ENCODE data around the gene TAF1. TPM values are rescaled to one million over a fixed set of nuclear protein-coding genes. Genes with fewer than 3 reads are reported as not detected.
"Not testable (repeated sequence)": the region's sequence is repeated elsewhere in the genome, so short reads cannot be mapped to it uniquely, and the experiment has no call there.

The TAF1 gene
- total RNA-seq, 2 experiments from 2014 or later: 24.3 to 26.3 TPM

DNA sequence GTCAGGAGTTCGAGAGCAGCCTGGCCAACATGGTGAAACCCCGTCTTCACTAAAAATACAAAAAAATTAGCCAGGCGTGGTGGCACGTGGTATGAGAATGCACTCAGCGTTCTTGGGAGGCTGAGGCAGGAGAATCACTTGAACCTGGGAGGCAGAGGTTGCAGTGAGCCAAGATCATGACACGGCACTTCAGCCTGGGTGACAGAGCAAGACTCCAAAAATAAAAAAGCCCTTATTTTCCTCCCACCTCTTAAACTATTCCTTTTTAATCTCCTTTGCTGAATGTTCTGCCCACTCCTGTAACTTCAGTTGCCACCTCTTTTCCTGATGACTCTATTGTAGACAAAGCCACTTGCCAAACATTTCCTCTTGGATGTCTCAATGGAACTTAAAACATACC is 72.6 kb downstream of the TAF1 start:
- Mint-ChIP-seq H3K36me3 (peaks cover 26% of the 10 kb centered on the region), H3K27ac (no peak overlapping the region), H3K9me3 (no peaks in the 10 kb centered on the region), H3K4me1 (ENCODE audit: low read depth) (no peaks in the 10 kb centered on the region), H3K27me3 (no peaks in the 10 kb centered on the region), H3K4me3 (no peak overlapping the region)
- POLR2A ChIA-PET: no interaction called here
- CTCF ChIA-PET: no interaction called here
- intact Hi-C loops (cut with micrococcal nuclease): no loop called here
- DNase-seq: no peak

DNA sequence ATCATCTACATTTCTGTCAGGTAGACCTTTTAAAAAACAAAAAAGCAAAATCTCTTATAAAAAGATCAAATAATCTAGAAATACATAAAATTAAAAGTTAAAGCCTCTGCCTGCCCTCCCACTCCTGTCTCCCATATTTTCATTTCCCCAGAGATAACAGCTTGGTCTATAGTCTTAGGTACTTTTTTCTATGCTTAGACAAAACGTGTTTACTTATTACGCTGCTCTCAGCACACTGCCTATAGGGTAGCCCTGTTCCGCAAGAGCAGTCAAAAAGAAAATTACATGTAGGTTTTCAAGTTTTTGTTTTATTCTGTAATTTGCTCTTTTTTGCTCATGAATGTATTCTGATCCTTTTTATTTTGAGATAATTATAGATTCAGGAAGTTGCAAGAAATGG is 73.3 kb downstream of the TAF1 start:
- intact Hi-C loops (cut with micrococcal nuclease): no loop called here
- H3K36me3 Mint-ChIP-seq: peaks cover 26% of the 10 kb centered on the region
- no peak overlapping the region for H3K27ac Mint-ChIP-seq
- CTCF ChIA-PET: no interaction called here
- no peak for DNase-seq
- POLR2A ChIA-PET: no interaction called here
- no peaks in the 10 kb centered on the region for H3K9me3 Mint-ChIP-seq
- H3K4me3 Mint-ChIP-seq: no peak overlapping the region
- H3K27me3 Mint-ChIP-seq: no peaks in the 10 kb centered on the region
- H3K4me1 Mint-ChIP-seq (ENCODE audit: low read depth): no peaks in the 10 kb centered on the region

DNA sequence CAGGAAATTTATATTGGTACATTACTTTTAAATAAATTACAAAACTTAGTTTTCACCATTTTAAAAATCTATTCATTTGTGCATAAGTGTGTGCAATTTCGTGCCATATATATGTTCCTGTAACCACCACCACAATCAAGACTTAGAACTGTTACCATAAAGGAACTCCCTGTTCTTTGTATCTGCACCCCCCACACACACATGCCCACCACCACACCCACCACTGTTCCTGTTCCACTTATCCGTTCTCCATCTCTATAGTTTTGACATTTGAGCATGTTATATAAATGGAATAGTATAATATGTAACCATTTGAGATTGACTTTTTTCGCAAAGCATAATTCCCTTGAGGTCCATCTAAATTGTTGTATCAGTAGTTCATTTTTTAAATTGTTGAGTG is 73.7 kb downstream of the TAF1 start:
- no peaks in the 10 kb centered on the region for H3K9me3 Mint-ChIP-seq
- POLR2A ChIA-PET: no interaction called here
- no peak overlapping the region for H3K27ac Mint-ChIP-seq

DNA sequence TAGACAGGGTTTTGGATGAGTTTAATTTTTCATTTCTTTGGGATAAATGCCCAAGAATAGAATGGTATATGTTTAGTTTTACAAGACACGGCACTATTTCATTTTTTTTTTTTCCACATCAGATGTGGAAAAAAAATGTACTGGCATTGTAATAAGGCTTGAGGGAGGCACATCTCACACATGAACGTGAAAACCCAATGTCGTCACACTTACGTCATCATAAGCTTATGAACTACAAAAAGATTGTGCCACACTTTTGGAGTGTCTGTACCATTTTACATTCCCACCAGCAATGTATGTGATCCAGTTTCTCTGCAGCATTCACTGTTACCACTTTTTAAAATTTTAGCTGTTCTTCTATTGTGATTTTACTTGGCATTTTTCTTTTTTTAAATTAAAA is 74.2 kb downstream of the TAF1 start:
- POLR2A ChIA-PET: no interaction called here
- no peaks in the 10 kb centered on the region for H3K9me3 Mint-ChIP-seq

More for the DNA sequence above, 73.7 kb downstream of the TAF1 start:
- CTCF ChIA-PET: no interaction called here
- DNase-seq: no peak
- Mint-ChIP-seq H3K4me1 (ENCODE audit: low read depth) (no peaks in the 10 kb centered on the region), H3K27me3 (no peaks in the 10 kb centered on the region), H3K4me3 (no peak overlapping the region), H3K36me3 (peaks cover 26% of the 10 kb centered on the region)
- intact Hi-C loops (cut with micrococcal nuclease): no loop called here

DNA sequence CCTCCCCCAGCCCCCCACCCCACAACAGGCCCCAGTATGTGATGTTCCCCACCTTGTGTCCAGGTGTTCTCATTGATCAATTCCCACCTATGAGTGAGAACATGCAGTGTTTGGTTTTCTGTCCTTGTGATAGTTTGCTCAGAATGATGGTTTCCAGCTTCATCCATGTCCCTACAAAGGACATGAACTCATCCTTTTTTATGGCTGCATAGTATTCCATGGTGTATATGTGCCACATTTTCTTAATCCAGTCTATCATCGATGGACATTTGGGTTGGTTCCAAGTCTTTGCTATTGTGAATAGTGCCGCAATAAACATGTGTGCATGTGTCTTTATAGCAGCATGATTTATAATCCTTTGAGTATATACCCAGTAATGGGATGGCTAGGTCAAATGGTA is 75.7 kb downstream of the TAF1 start:
- not testable (repeated sequence) for DNase-seq, H3K4me3 Mint-ChIP-seq

More for the DNA sequence above, 74.2 kb downstream of the TAF1 start:
- CTCF ChIA-PET: no interaction called here
- H3K27ac Mint-ChIP-seq: no peak overlapping the region
- intact Hi-C loops (cut with micrococcal nuclease): no loop called here
- no peaks in the 10 kb centered on the region for H3K27me3 Mint-ChIP-seq
- H3K4me3 Mint-ChIP-seq: no peak overlapping the region
- DNase-seq: no peak
- peaks cover 27% of the 10 kb centered on the region for H3K36me3 Mint-ChIP-seq
- no peaks in the 10 kb centered on the region for H3K4me1 Mint-ChIP-seq (ENCODE audit: low read depth)

DNA sequence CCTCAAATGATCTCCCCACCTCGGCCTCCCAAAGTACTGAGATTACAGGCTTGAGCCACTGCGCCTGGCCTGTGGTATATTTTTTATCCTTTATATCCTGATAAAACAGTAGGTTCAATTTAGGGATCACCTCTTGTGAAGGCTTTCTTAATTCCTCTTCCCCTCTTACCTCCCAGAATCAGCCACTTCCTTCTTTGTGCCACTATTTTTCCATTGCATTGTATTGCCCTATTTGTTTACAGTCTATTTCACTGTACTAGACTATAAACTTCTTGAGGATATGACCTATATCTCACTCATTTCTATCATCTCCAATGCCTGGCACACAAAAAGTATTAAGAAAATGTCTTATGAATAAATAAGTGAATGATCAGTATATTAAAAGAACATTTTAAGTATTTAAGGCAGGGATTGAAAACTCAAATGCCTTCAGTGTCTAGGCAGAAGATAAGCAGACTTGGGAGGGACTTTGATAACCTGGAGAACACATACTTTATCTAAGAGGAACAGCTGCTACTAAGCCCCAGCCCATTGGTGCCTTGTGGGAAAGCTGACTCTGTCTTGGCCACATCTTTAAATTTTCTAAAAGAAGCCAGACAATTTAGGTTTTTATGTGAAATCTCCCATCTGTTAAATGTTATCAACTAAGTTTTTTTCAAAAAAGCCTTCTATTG is 84.4 kb downstream of the TAF1 start:
- H3K4me3 Mint-ChIP-seq: no peak overlapping the region
- POLR2A ChIA-PET: no interaction called here
- H3K9me3 Mint-ChIP-seq: no peaks in the 10 kb centered on the region
- no peak for DNase-seq
- no peaks in the 10 kb centered on the region for H3K4me1 Mint-ChIP-seq (ENCODE audit: low read depth)
- intact Hi-C loops (cut with micrococcal nuclease): no loop called here
- H3K27me3 Mint-ChIP-seq: no peaks in the 10 kb centered on the region
- H3K36me3 Mint-ChIP-seq: peaks cover 17% of the 10 kb centered on the region
- H3K27ac Mint-ChIP-seq: no peak overlapping the region
- CTCF ChIA-PET: no interaction called here

More for the DNA sequence above, 75.7 kb downstream of the TAF1 start:
- H3K4me1 Mint-ChIP-seq (ENCODE audit: low read depth); H3K27me3 Mint-ChIP-seq; intact Hi-C loops (cut with micrococcal nuclease); H3K27ac Mint-ChIP-seq; CTCF ChIA-PET; H3K9me3 Mint-ChIP-seq; POLR2A ChIA-PET: not testable (repeated sequence)
- H3K36me3 Mint-ChIP-seq: peaks cover 30% of the 10 kb centered on the region

DNA sequence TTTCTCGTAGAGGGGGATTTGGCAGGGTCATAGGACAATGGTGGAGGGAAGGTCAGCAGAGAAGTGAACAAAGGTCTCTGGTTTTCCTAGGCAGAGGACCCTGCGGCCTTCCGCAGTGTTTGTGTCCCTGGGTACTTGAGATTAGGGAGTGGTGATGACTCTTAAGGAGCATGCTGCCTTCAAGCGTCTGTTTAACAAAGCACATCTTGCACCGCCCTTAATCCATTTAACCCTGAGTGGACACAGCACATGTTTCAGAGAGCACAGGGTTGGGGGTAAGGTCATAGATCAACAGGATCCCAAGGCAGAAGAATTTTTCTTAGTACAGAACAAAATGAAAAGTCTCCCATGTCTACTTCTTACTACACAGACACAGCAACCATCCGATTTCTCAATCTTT is 85.4 kb downstream of the TAF1 start:
- not testable (repeated sequence) for DNase-seq

DNA sequence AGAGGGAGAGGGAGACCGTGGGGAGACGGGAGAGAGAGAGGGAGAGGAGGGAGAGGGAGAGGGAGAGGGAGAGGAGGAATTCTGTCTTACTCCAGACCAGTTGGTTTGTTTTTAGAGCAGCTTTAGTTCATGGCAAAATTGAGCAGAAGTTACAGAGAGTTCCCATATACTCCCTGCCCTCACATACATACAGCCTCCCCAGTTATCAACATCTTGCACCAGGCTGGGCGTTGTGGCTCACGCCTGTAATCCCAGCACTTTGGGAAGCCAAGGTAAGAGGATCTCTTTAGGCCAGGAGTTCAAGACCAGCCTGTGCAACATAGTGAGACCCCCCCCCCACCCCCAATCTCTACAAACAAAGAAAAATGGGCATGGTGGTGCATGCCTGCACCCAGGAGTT is 86.9 kb downstream of the TAF1 start:
- H3K9me3 Mint-ChIP-seq: no peaks in the 10 kb centered on the region
- no peak overlapping the region for H3K27ac Mint-ChIP-seq
- intact Hi-C loops (cut with micrococcal nuclease): no loop called here

More for the DNA sequence above, 85.4 kb downstream of the TAF1 start:
- H3K27me3 Mint-ChIP-seq; H3K9me3 Mint-ChIP-seq; POLR2A ChIA-PET; H3K27ac Mint-ChIP-seq; intact Hi-C loops (cut with micrococcal nuclease); H3K4me1 Mint-ChIP-seq (ENCODE audit: low read depth); H3K4me3 Mint-ChIP-seq; CTCF ChIA-PET: not testable (repeated sequence)
- peaks cover 18% of the 10 kb centered on the region for H3K36me3 Mint-ChIP-seq

DNA sequence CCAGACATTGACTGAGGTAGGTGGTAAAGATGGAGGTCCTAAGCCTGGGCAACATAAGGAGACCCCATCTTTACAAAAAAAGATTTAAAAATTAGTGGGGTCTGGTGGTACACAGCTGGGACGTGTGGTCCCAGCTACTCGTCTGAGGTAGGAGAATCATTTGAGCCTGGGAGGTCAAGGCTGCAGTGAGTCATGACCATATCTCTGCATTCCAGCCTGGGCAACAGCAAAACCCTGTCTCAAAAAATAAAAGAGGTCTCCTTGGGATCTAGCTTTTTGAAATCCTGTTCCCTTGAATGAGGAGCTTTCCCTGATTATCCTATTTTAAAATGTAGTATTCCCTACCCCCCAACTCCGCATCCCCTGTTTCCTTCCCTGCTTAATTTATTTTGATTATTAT is 88.1 kb downstream of the TAF1 start:
- intact Hi-C loops (cut with micrococcal nuclease): no loop called here
- no peak for DNase-seq
- H3K36me3 Mint-ChIP-seq: peaks cover 29% of the 10 kb centered on the region
- H3K9me3 Mint-ChIP-seq: no peaks in the 10 kb centered on the region
- H3K4me1 Mint-ChIP-seq (ENCODE audit: low read depth): no peaks in the 10 kb centered on the region
- no peaks in the 10 kb centered on the region for H3K27me3 Mint-ChIP-seq
- no peak overlapping the region for H3K4me3 Mint-ChIP-seq
- POLR2A ChIA-PET: no interaction called here
- CTCF ChIA-PET: no interaction called here
- H3K27ac Mint-ChIP-seq: no peak overlapping the region

More for the DNA sequence above, 86.9 kb downstream of the TAF1 start:
- no peaks in the 10 kb centered on the region for H3K27me3 Mint-ChIP-seq
- H3K36me3 Mint-ChIP-seq: peaks cover 21% of the 10 kb centered on the region
- ChIA-PET POLR2A (no interaction called here), CTCF (no interaction called here)
- H3K4me3 Mint-ChIP-seq: no peak overlapping the region
- H3K4me1 Mint-ChIP-seq (ENCODE audit: low read depth): no peaks in the 10 kb centered on the region
- no peak for DNase-seq

DNA sequence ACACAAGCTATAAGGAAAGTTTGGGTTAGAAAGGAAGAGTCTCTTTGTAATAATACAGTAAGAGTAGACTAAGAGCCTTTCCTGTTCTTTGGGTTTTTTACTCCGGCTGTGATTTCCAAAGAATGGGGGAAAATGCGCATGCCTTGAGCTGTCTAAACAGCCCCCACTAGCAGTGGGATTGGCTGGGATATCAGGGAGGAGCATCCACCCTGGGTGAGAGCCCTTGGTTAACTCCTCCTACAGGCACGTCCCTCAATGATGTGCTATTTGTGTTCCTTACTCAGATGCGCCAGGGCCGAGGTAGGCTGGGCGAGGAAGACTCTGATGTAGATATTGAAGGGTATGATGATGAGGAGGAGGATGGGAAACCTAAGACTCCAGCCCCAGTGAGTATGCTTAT is 92.7 kb downstream of the TAF1 start:
- ChIA-PET POLR2A (no interaction called here), CTCF (no interaction called here)
- intact Hi-C loops (cut with micrococcal nuclease): no loop called here
- Mint-ChIP-seq H3K27ac (no peak overlapping the region), H3K27me3 (no peaks in the 10 kb centered on the region), H3K9me3 (no peaks in the 10 kb centered on the region), H3K36me3 (peaks cover 55% of the 10 kb centered on the region), H3K4me3 (no peak overlapping the region), H3K4me1 (ENCODE audit: low read depth) (no peaks in the 10 kb centered on the region)
- no peak for DNase-seq

DNA sequence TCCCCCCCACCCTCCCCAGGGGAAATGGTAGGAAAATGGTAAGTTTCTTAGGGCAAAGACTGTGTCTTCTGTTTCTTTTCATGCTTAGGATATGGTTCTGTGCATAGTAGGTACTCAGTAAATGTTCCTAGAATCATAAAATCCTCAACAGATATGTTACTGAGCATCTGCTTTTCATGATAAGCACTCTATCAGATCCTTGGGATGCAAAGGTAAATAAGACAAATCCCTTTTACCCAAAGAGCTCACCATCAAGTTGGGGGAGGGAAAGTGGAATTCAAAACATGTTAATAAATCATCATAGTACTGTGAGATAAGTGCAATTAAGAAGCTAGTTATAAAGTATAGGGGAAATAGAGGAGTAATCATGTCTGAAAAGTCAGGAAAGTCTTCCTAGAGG is 98.8 kb downstream of the TAF1 start:
- peaks cover 38% of the 10 kb centered on the region for H3K36me3 Mint-ChIP-seq
- ChIA-PET POLR2A (no interaction called here), CTCF (no interaction called here)
- H3K9me3 Mint-ChIP-seq: no peaks in the 10 kb centered on the region
- no peak overlapping the region for H3K4me3 Mint-ChIP-seq
- H3K27me3 Mint-ChIP-seq: no peaks in the 10 kb centered on the region
- H3K4me1 Mint-ChIP-seq (ENCODE audit: low read depth): no peaks in the 10 kb centered on the region
- H3K27ac Mint-ChIP-seq: no peak overlapping the region
- no peak for DNase-seq
- intact Hi-C loops (cut with micrococcal nuclease): no loop called here

DNA sequence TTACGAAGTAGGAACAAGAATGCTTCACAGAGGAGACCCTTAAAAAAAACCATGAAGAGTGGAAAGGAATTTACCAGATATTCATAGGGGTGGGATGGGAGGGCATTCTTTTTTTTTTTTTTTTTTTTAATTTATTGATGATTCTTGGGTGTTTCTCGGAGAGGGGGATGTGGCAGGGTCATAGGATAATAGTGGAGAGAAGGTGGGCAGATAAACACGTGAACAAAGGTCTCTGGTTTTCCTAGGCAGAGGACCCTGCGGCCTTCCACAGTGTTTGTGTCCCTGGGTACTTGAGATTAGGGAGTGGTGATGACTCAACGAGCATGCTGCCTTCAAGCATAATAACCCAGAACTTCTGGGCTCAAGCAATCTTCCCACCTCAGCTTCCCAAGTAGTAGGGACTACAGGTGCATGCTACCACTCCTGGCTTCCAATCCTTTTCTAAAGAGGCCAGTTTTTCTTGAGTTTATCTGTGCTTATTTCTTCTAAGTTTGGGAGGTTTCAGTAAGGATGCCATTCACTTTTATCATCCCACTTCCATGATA is 100.9 kb downstream of the TAF1 start:
- no peak for DNase-seq
- Mint-ChIP-seq H3K4me3 (no peak overlapping the region), H3K36me3 (peaks cover 24% of the 10 kb centered on the region), H3K27ac (peak overlapping the region; percentile 33), H3K4me1 (ENCODE audit: low read depth) (no peaks in the 10 kb centered on the region), H3K9me3 (no peaks in the 10 kb centered on the region), H3K27me3 (no peaks in the 10 kb centered on the region)
- ChIA-PET CTCF (no interaction called here), POLR2A (no interaction called here)
- intact Hi-C loops (cut with micrococcal nuclease): no loop called here

DNA sequence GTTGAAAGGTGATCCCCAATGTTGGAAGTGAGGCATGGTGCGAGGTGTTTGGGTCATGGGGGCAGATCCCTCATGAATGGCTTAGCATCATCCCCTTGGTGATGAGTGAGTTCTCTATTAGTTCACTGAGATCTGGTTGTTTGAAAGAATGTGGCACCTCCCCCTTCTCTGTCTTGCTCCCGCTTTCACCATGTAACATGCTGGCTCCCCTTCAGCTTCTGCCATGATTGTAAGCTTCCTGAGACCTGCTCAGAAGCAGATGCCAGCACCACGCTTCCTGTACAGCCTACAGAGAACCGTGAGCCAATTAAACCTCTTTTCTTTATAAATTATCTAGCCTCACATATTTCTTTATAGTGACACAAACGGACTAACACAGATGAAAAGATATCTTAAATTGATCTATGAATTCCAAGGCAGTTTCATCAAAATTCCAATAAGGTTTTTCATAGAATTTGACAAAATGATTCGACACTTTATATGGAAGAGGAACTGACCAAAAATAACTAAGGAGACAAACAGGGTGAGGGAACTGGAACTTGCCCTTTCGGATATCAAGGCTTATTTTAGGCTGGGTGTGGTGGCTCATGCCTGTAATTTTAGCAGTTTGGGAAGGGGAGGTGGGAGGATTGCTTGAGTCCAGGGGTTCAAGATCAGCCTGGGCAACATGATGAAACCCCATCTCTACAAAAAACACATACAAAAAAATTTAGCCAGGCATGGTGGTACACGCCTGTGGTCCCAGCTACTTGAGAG is 109.8 kb downstream of the TAF1 start:
- Mint-ChIP-seq H3K4me1 (ENCODE audit: low read depth) (no peaks in the 10 kb centered on the region), H3K27me3 (no peaks in the 10 kb centered on the region), H3K9me3 (no peaks in the 10 kb centered on the region), H3K36me3 (peaks cover 2% of the 10 kb centered on the region), H3K4me3 (no peak overlapping the region), H3K27ac (no peak overlapping the region)
- intact Hi-C loops (cut with micrococcal nuclease): no loop called here
- ChIA-PET POLR2A (no interaction called here), CTCF (no interaction called here)
- DNase-seq: no peak

Data from activated CD4-positive, alpha-beta memory T cell treated with anti-CD3 and anti-CD28 coated beads for 36 hours (primary cell).